Endothelial cell of umbilical vein (primary cell): Measurements from ENCODE around the gene NCKAP5. TPM values are rescaled to one million over a fixed set of nuclear protein-coding genes. Genes with fewer than 3 reads are reported as not detected.

Source experiments
- BruUV-seq: library from RNA; stranded (reverse); fragments of 400-500 nt; replicated peaks from 2 replicates; lab custom pipeline; 2021; lab: Mats Ljungman, UMichigan
- CTCF ChIA-PET: fragments of 300-600, 350-600 bp; sonication (Branson Sonifier 250); formaldehyde crosslinking; loops from one replicate; lab custom pipeline; 2021; ENCODE audit warnings: antibody characterized with exemption, inconsistent platforms; lab: Charles Lee
- POLR2A ChIA-PET: fragments of 300-600, 350-600 bp; sonication (Branson Sonifier 250); formaldehyde crosslinking; loops from one replicate; lab custom pipeline; 2021; ENCODE audit warnings: antibody characterized with exemption, inconsistent platforms; lab: Charles Lee
- DNase-seq: peaks from one replicate; pipeline ENCODE4 v3.0.0-alpha.2; 2011; ENCODE audit warnings: low read depth, low spot score
- FAIRE-seq: peaks from 2 replicates; lab custom pipeline; 2011; peaks lifted over from hg19 to GRCh38; lab: Jason Lieb, UNC
- H2AFZ ChIP-seq: 2 replicates; pipeline ENCODE4 v1.6.0; 2012; ENCODE audit warnings: low read depth, low read length, control low read depth, inconsistent platforms
- H3K27ac ChIP-seq: 2 replicates; pipeline ENCODE4 v1.5.1; 2011; ENCODE audit warnings: low read depth, mild to moderate bottlenecking, control low read depth, low read length, moderate library complexity; ENCODE audit not compliant: insufficient read depth
- H3K27me3 ChIP-seq, 2 experiments: 2 replicates each; pipeline versions ENCODE4 v1.6.0 to v1.6.1; 2011; ENCODE audit warnings: low read length in 2 of 2, mixed read lengths in 1 of 2; ENCODE audit not compliant: control insufficient read depth in 2 of 2, insufficient read depth in 2 of 2
- H3K36me3 ChIP-seq, 2 experiments: 2 replicates in 1 of 2; 3 replicates in 1 of 2; pipeline ENCODE4 v1.5.1; 2011; ENCODE audit warnings: low read length in 2 of 2, mild to moderate bottlenecking in 1 of 2, moderate library complexity in 1 of 2; ENCODE audit not compliant: control insufficient read depth in 2 of 2, insufficient read depth in 2 of 2; ENCODE audit errors: extremely low read depth in 1 of 2
- H3K4me1 ChIP-seq: 3 replicates; pipeline ENCODE4 v1.5.1; 2011; ENCODE audit warnings: mild to moderate bottlenecking, low read length; ENCODE audit not compliant: control insufficient read depth, insufficient read depth; ENCODE audit errors: extremely low read depth
- H3K4me2 ChIP-seq: 2 replicates; pipeline ENCODE4 v1.6.1; 2011; ENCODE audit warnings: low read length, control low read depth, mixed read lengths; ENCODE audit not compliant: insufficient read depth
- H3K4me3 ChIP-seq, 3 experiments: fragments of 200-600 bp in 1 of 3; sonication (generic), shearing (Covaris generic) in 1 of 3; replicated peaks in 1 of 3; 2 replicates each; pipeline ENCODE4 v1.5.1; 2011 to 2016; ENCODE audit warnings: control low read depth in 3 of 3, low read length in 3 of 3, mild to moderate bottlenecking in 2 of 3, inconsistent platforms in 1 of 3, low read depth in 1 of 3, moderate library complexity in 1 of 3; ENCODE audit not compliant: insufficient read depth in 1 of 3
- H3K79me2 ChIP-seq: 2 replicates; pipeline ENCODE4 v1.6.0; 2012; ENCODE audit warnings: low read length, inconsistent platforms; ENCODE audit not compliant: control insufficient read depth, insufficient read depth
- H3K9ac ChIP-seq: replicated peaks from 2 replicates; pipeline ENCODE3; 2011; ENCODE audit warnings: low read length, control low read depth; ENCODE audit not compliant: insufficient read depth; ENCODE audit errors: extremely low read depth
- H3K9me1 ChIP-seq: replicated peaks from 3 replicates; pipeline ENCODE4 v1.6.0; 2011; ENCODE audit warnings: mild to moderate bottlenecking, low read length; ENCODE audit not compliant: control insufficient read depth, insufficient read depth; ENCODE audit errors: extremely low read depth
- H3K9me3 ChIP-seq: replicated peaks from 2 replicates; pipeline ENCODE4 v1.5.1; 2012; ENCODE audit warnings: low read length, inconsistent platforms; ENCODE audit not compliant: control insufficient read depth, insufficient read depth
- H4K20me1 ChIP-seq: replicated peaks from 2 replicates; pipeline ENCODE3; 2011; ENCODE audit warnings: mild to moderate bottlenecking, low read length; ENCODE audit not compliant: control insufficient read depth, insufficient read depth; ENCODE audit errors: extremely low read depth
- EZH2 ChIP-seq: IDR thresholded peaks from 2 replicates; pipeline ENCODE4 v1.6.1; 2012; ENCODE audit warnings: borderline replicate concordance, low read depth, mild to moderate bottlenecking, moderate library complexity, low read length, inconsistent platforms; ENCODE audit not compliant: severe bottlenecking
- FOS ChIP-seq: IDR thresholded peaks from 2 replicates; pipeline ENCODE4 v1.6.1; 2011; ENCODE audit warnings: mild to moderate bottlenecking, low read length, moderate library complexity, borderline replicate concordance; ENCODE audit not compliant: insufficient read depth
- GATA2 ChIP-seq: IDR thresholded peaks from 2 replicates; pipeline ENCODE4 v1.7.0; 2011; ENCODE audit warnings: low read depth, mild to moderate bottlenecking, moderate library complexity, mixed read lengths, low read length; ENCODE audit not compliant: insufficient read length, insufficient read depth
- JUN ChIP-seq: IDR thresholded peaks from 2 replicates; pipeline ENCODE4 v1.6.1; 2011; ENCODE audit warnings: borderline replicate concordance, low read depth; ENCODE audit not compliant: insufficient read length, insufficient read depth
- MYC ChIP-seq: IDR thresholded peaks from one replicate; pipeline ENCODE4 v1.6.1; 2011; ENCODE audit warnings: mild to moderate bottlenecking, low read depth, low read length
- POLR2A ChIP-seq: IDR thresholded peaks from 2 replicates; pipeline ENCODE4 v1.6.1; 2012; ENCODE audit warnings: low read depth, mild to moderate bottlenecking, control low read depth, low read length
- POLR2AphosphoS5 ChIP-seq: IDR thresholded peaks from 2 replicates; pipeline ENCODE4 v1.6.1; 2012; ENCODE audit warnings: low read depth, mild to moderate bottlenecking, control low read depth, low read length, moderate library complexity; ENCODE audit not compliant: insufficient read depth
- dilution Hi-C: fragments of 300-500 bp; cut with MboI; formaldehyde crosslinking; loops from one replicate; pipeline ENCODE4 v1.15.0; 2019; ENCODE audit warnings: low sequenced_read_pairs; ENCODE audit not compliant: extremely low pct_ligation_motif_present
- intact Hi-C: fragments of 100-400 bp; cut with micrococcal nuclease; formaldehyde crosslinking; loops from one replicate; pipeline ENCODE4 v1.10.0; 2022
- polyA plus RNA-seq, 4 experiments: library from polyadenylated mRNA; depleted of rRNA in 3 of 4; stranded (reverse) in 3 of 4; unstranded in 1 of 4; fragments of >200 nt; gene quantifications; 2 replicates each; pipeline versions ENCODE4 v1.2.1 to v1.2.3, GENCODE V29; 2011 to 2012; ENCODE audit warnings: missing spikeins in 1 of 4
- total RNA-seq: library from RNA; stranded (reverse); gene quantifications from 2 replicates; pipeline ENCODE4 v1.2.3, GENCODE V29; 2021
- TF ChIP-seq, protein P1 (sequence below): IDR thresholded peaks from 2 replicates; pipeline ENCODE4 v1.6.1; 2011; ENCODE audit not compliant: insufficient read depth, insufficient read length
- TF ChIP-seq, protein P2 (sequence below), 2 donors: IDR thresholded peaks; 1 replicate in 1 of 2; 2 replicates in 1 of 2; pipeline ENCODE4 v1.5.1; 2011; ENCODE audit warnings: low read length in 2 of 2, mild to moderate bottlenecking in 2 of 2, moderate library complexity in 2 of 2, control low read depth in 1 of 2, inconsistent platforms in 1 of 2, low read depth in 1 of 2; ENCODE audit not compliant: insufficient read depth in 1 of 2; ENCODE audit errors: extremely low read depth in 1 of 2

NCKAP5 gene
- total and polyA plus RNA-seq, 2 donors (not counting 3 experiments of a cell fraction or from before 2014, with no cell fraction given) = 0.47 to 3.3 TPM

DNA sequence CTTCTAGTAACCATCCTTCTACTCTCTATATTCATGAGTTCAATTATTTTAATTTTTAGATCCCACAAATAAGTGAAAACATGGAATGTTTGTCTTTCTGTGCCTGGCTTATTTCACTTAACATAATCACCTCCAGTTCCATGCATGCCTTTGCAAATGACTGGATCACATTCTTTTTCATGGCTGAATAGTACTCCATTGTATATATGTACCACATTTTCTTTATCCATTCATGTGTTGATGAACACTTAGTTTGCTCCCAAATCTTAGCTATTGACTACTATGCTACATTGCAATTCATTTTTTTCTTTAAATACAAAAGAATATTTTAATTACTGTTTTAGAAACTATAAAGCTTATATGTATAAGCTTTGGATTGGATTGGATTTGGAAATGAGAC is 657.8 kb downstream of the NCKAP5 start:
- dilution Hi-C loops (no loop called here), intact Hi-C loops (no loop called here)
- no peaks in the 10 kb centered on the region for H3K9me1 ChIP-seq
- no peaks in the 10 kb centered on the region for H3K4me1 ChIP-seq
- DNase-seq = no peak
- no peaks in the 10 kb centered on the region for H3K9me3 ChIP-seq
- POLR2A ChIA-PET = no interaction called here
- BruUV-seq = no TSS peak
- TF ChIP-seq FOS = no peak
- CTCF ChIA-PET = no interaction called here
- no peaks in the 10 kb centered on the region for H3K36me3 ChIP-seq
- H3K4me2 ChIP-seq = no peak overlapping the region
- H3K27me3 ChIP-seq = no peaks in the 10 kb centered on the region
- no peak overlapping the region for H2AFZ ChIP-seq
- no peaks in the 10 kb centered on the region for H4K20me1 ChIP-seq
- no peak overlapping the region for H3K9ac ChIP-seq
- H3K4me3 ChIP-seq = no peak overlapping the region
- H3K27ac ChIP-seq = no peak overlapping the region
- no peak for FAIRE-seq
- no peaks in the 10 kb centered on the region for H3K79me2 ChIP-seq

DNA sequence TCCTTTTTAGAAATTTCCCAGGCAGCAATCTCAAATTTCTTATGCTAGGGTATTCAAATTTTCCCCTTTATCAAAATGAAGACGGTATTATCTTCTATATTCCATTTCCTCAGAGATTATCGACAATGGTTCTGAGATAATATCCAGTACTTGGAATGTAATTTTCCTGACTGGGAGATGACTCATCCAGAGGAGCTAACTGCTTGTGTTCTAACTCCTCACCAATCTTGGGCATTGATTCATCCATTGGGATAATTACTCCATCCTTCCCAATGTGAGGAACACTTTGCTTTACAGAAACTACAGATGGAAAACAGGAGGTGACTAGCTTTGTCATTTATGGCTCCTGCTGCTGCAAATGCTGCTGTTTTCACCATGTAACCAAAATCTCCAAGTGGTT is 658.8 kb downstream of the NCKAP5 start:
- H3K9me1 ChIP-seq = no peaks in the 10 kb centered on the region
- intact Hi-C loops = no loop called here

More for the DNA sequence above, 658.8 kb downstream of the NCKAP5 start:
- FAIRE-seq (no peak), DNase-seq (no peak)
- H3K4me1 ChIP-seq = no peaks in the 10 kb centered on the region
- no peaks in the 10 kb centered on the region for H3K9me3 ChIP-seq
- no peaks in the 10 kb centered on the region for H4K20me1 ChIP-seq
- H3K27me3 ChIP-seq = no peaks in the 10 kb centered on the region
- POLR2A ChIA-PET = no interaction called here
- H3K9ac ChIP-seq = no peak overlapping the region
- H3K4me2 ChIP-seq = no peak overlapping the region
- H3K79me2 ChIP-seq = no peaks in the 10 kb centered on the region
- H2AFZ ChIP-seq = no peak overlapping the region
- TF ChIP-seq, protein P1, sequence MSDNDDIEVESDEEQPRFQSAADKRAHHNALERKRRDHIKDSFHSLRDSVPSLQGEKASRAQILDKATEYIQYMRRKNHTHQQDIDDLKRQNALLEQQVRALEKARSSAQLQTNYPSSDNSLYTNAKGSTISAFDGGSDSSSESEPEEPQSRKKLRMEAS = no peak
- TF ChIP-seq GATA2 = peak; percentile 45
- no peak for TF ChIP-seq POLR2AphosphoS5
- peak; percentile 71 for TF ChIP-seq FOS
- peak; percentile 31 for TF ChIP-seq JUN
- TF ChIP-seq MYC = no peak
- TF ChIP-seq POLR2A = no peak
- TF ChIP-seq, protein P2, sequence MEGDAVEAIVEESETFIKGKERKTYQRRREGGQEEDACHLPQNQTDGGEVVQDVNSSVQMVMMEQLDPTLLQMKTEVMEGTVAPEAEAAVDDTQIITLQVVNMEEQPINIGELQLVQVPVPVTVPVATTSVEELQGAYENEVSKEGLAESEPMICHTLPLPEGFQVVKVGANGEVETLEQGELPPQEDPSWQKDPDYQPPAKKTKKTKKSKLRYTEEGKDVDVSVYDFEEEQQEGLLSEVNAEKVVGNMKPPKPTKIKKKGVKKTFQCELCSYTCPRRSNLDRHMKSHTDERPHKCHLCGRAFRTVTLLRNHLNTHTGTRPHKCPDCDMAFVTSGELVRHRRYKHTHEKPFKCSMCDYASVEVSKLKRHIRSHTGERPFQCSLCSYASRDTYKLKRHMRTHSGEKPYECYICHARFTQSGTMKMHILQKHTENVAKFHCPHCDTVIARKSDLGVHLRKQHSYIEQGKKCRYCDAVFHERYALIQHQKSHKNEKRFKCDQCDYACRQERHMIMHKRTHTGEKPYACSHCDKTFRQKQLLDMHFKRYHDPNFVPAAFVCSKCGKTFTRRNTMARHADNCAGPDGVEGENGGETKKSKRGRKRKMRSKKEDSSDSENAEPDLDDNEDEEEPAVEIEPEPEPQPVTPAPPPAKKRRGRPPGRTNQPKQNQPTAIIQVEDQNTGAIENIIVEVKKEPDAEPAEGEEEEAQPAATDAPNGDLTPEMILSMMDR (IDR thresholded peaks at IDR 0.05; ENCODE audit: extremely low read depth in 1 of 2, insufficient read depth in 1 of 2, low read depth in 1 of 2, low read length in 2 of 2) = no peak
- TF ChIP-seq EZH2 = no peak
- H3K4me3 ChIP-seq = no peak overlapping the region
- no TSS peak for BruUV-seq
- H3K27ac ChIP-seq = no peak overlapping the region
- CTCF ChIA-PET = no interaction called here
- dilution Hi-C loops = no loop called here
- H3K36me3 ChIP-seq = no peaks in the 10 kb centered on the region
